ENCODE measurements around the gene RAB24. TPM values are rescaled to one million over a fixed set of nuclear protein-coding genes. Genes with fewer than 3 reads are reported as not detected.
A peak's percentile ranks its signal among the peaks of the same experiment; 100 is the strongest.

The RAB24 gene
- total RNA-seq, 1 experiment from 2014 or later = 42.6 TPM

DNA sequence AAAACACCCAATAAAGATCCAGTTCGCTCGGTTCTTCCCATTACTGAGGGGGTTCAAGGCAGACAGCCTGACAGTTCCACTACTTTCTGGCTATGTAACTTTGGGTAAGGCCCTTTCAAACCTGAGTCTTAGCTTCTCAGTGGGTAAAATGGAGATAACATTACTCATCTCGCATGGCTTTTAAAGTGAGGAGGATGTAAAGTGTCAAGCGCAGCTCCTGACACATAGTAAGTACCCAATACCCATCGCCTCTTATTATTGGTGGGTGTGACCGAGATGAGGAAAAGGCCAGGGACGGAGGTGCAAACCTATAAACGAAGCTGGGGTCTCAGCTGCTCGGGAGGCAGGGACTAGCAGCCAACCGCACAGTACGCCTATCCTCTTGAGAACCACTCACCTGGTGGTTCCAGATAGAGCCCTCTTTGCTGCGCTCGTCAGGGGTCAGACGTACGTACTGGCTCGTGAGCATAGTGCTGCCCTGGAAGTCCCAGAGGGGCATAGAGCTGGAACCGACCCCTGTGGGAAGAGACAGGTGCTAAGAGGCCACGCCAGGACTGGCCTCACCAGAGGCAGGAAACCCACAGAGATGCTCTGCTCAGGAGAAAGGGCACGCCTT, 47.4 kb upstream of the RAB24 start:
- Mint-ChIP-seq H3K36me3 (ENCODE audit: insufficient read depth, unreplicated experiment) (peaks cover 19% of the 10 kb centered on the region), H3K27me3 (ENCODE audit: insufficient read depth, unreplicated experiment) (no peaks in the 10 kb centered on the region), H3K4me1 (ENCODE audit: insufficient read depth, unreplicated experiment) (peaks cover 27% of the 10 kb centered on the region), H3K9me3 (ENCODE audit: unreplicated experiment) (no peaks in the 10 kb centered on the region), H3K4me3 (ENCODE audit: unreplicated experiment) (peak overlapping the region; percentile 93), H3K27ac (ENCODE audit: low read depth, unreplicated experiment) (peak overlapping the region; percentile 98)
- DNase-seq (ENCODE audit: unreplicated experiment) = no peak
- ChIA-PET CTCF (interaction anchor here (0.6 to 5.2 kb wide), 11 partner anchors 11 to 52 kb away, joined by 3 to 44 read pairs (median 9); no protein-coding TSS in a partner anchor), POLR2A (interaction anchor here (0.6 to 4.1 kb wide), 27 partner anchors 10 to 1279 kb away, joined by 3 to 58 read pairs (median 4); partner anchors contain the start of genes DDX41, GRK6, PDLIM7 and PRELID1)
- intact Hi-C loops (cut with micrococcal nuclease) = no loop called here
- TSS peak; percentile 44 for BruUV-seq (replicated peaks)
- TF ChIP-seq, protein P1, sequence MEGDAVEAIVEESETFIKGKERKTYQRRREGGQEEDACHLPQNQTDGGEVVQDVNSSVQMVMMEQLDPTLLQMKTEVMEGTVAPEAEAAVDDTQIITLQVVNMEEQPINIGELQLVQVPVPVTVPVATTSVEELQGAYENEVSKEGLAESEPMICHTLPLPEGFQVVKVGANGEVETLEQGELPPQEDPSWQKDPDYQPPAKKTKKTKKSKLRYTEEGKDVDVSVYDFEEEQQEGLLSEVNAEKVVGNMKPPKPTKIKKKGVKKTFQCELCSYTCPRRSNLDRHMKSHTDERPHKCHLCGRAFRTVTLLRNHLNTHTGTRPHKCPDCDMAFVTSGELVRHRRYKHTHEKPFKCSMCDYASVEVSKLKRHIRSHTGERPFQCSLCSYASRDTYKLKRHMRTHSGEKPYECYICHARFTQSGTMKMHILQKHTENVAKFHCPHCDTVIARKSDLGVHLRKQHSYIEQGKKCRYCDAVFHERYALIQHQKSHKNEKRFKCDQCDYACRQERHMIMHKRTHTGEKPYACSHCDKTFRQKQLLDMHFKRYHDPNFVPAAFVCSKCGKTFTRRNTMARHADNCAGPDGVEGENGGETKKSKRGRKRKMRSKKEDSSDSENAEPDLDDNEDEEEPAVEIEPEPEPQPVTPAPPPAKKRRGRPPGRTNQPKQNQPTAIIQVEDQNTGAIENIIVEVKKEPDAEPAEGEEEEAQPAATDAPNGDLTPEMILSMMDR (IDR thresholded peaks at IDR 0.05; ENCODE audit: unreplicated experiment) = no peak

DNA sequence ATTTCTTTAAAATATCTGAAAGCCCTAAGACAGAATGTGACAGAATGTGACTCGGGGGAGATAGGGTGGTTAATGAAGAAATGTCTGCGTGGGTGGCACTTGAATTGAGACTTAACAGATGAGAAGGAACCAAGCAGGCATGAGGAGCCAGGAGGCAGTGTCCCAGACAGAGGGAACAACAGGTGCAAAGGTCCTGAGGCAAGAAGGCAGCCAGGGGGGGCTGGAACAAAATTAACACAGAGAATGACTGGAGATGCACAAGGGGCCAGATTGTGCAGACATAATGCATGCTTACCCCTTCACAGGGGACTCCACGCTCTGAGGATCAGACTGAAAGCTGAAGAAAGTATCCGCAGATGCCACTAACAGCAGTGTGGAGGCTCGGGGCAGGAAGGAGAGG, 46.2 kb upstream of the RAB24 start:
- no TSS peak for BruUV-seq (replicated peaks)
- Mint-ChIP-seq H3K36me3 (ENCODE audit: insufficient read depth, unreplicated experiment) (peaks cover 30% of the 10 kb centered on the region), H3K9me3 (ENCODE audit: unreplicated experiment) (no peaks in the 10 kb centered on the region), H3K4me3 (ENCODE audit: unreplicated experiment) (peak overlapping the region; percentile 93), H3K27ac (ENCODE audit: low read depth, unreplicated experiment) (peak overlapping the region; percentile 98), H3K4me1 (ENCODE audit: insufficient read depth, unreplicated experiment) (peaks cover 27% of the 10 kb centered on the region), H3K27me3 (ENCODE audit: insufficient read depth, unreplicated experiment) (no peaks in the 10 kb centered on the region)
- no peak for DNase-seq (ENCODE audit: unreplicated experiment)
- intact Hi-C loops (cut with micrococcal nuclease) = no loop called here
- TF ChIP-seq, protein P1 (IDR thresholded peaks at IDR 0.05; ENCODE audit: unreplicated experiment) = no peak
- POLR2A ChIA-PET = interaction anchor here (0.6 to 4.1 kb wide), 8 partner anchors 21 to 608 kb away, joined by 3 to 58 read pairs (median 7); partner anchors contain the start of genes PRELID1 and RAB24
- CTCF ChIA-PET = interaction anchor here (0.6 to 5.2 kb wide), 9 partner anchors 15 to 811 kb away, joined by 3 to 44 read pairs (median 8); no protein-coding TSS in a partner anchor

DNA sequence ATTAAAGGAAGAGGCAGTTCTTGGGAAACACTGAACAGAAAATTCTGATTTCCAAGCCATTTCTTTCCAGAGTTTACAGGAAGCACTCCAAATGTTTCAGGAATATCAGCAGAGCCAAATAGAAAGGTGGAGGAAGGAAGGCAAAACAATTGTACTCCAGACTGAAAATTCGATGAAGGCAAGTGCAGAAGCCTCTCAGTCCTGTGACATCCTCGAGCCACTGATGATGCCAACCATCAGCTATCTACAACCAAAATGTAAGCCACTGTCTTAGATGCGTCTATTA, 45.8 kb upstream of the RAB24 start:
- TF ChIP-seq, protein P1 (IDR thresholded peaks at IDR 0.05; ENCODE audit: unreplicated experiment) = no peak
- DNase-seq (ENCODE audit: unreplicated experiment) = no peak
- Mint-ChIP-seq H3K36me3 (ENCODE audit: insufficient read depth, unreplicated experiment) (peaks cover 34% of the 10 kb centered on the region), H3K9me3 (ENCODE audit: unreplicated experiment) (no peaks in the 10 kb centered on the region), H3K27ac (ENCODE audit: low read depth, unreplicated experiment) (no peak overlapping the region), H3K4me1 (ENCODE audit: insufficient read depth, unreplicated experiment) (peaks cover 27% of the 10 kb centered on the region), H3K27me3 (ENCODE audit: insufficient read depth, unreplicated experiment) (no peaks in the 10 kb centered on the region), H3K4me3 (ENCODE audit: unreplicated experiment) (peak overlapping the region; percentile 93)
- intact Hi-C loops (cut with micrococcal nuclease) = no loop called here
- POLR2A ChIA-PET = interaction anchor here (0.6 to 1.1 kb wide), 2 partner anchors 77 to 608 kb away, joined by 3 to 4 read pairs; no protein-coding TSS in a partner anchor
- CTCF ChIA-PET = interaction anchor here (0.6 to 5.2 kb wide), 8 partner anchors 19 to 213 kb away, joined by 3 to 44 read pairs (median 6); no protein-coding TSS in a partner anchor
- BruUV-seq (replicated peaks) = no TSS peak

DNA sequence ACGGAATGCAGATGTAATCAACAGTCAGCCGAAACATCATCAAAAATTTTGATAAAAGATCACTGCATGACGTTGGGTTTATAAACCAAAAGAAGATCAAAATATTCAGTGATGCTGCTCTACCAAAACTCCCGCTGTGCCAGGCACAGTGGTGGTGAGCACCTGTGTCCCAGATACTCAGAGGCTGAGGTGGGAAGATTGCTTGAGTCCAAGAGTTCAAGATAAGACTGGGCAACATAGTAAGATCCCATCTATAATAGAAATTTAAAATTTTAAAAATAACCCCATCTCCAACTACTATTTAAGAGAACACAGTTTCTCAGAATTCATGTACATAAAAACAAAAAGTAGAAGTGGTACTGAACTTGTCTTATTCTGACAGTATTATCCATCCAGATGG, 44.2 kb upstream of the RAB24 start:
- H3K27me3 Mint-ChIP-seq (ENCODE audit: insufficient read depth, unreplicated experiment) = no peaks in the 10 kb centered on the region
- peaks cover 32% of the 10 kb centered on the region for H3K4me1 Mint-ChIP-seq (ENCODE audit: insufficient read depth, unreplicated experiment)
- TF ChIP-seq, protein P1 (IDR thresholded peaks at IDR 0.05; ENCODE audit: unreplicated experiment) = no peak
- ChIA-PET CTCF (interaction anchor here (0.6 to 2.9 kb wide), 5 partner anchors 23 to 234 kb away, joined by 3 to 11 read pairs (median 4); no protein-coding TSS in a partner anchor), POLR2A (interaction anchor here (1.6 kb wide), 1 partner anchor 21 kb away, joined by 3 read pairs; no protein-coding TSS in a partner anchor)
- H3K36me3 Mint-ChIP-seq (ENCODE audit: insufficient read depth, unreplicated experiment) = peaks cover 34% of the 10 kb centered on the region
- no peak for DNase-seq (ENCODE audit: unreplicated experiment)
- no peak overlapping the region for H3K4me3 Mint-ChIP-seq (ENCODE audit: unreplicated experiment)
- intact Hi-C loops (cut with micrococcal nuclease) = no loop called here
- BruUV-seq (replicated peaks) = no TSS peak
- H3K9me3 Mint-ChIP-seq (ENCODE audit: unreplicated experiment) = no peaks in the 10 kb centered on the region
- no peak overlapping the region for H3K27ac Mint-ChIP-seq (ENCODE audit: low read depth, unreplicated experiment)
